NB4 (cell line): ENCODE data around the gene HLCS.

ENCODE experiments used
- POLR2A ChIP-seq: IDR thresholded peaks from 2 replicates; pipeline ENCODE4 v1.6.1; 2011; ENCODE audit warnings: mild to moderate bottlenecking; ENCODE audit not compliant: insufficient read length; ENCODE audit errors: extremely low read depth
- TF ChIP-seq, protein P1 (sequence below): IDR thresholded peaks from one replicate; pipeline ENCODE4 v1.5.1; 2012; ENCODE audit warnings: low read depth, low read length

DNA sequence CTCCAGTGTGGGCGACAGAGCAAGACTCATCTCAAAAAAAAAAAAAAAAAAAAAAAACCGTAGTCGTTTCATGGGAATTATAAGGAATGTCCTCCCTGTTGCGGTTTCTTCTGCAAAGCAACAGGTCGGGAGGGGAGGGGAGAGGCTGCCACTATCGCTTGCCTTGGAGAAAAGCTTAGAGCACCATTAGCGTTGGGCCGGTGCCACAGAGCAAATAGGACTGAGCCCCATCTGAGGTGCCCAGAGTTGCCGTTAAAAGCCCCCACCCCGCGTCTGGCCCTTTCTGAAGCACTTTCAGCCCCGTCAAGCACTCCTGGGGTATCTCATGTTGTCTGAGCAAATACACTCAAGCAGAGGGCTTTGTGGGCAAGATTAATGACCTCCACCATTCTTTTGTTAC is 42.3 kb upstream of the HLCS start:
- no peak for TF ChIP-seq POLR2A
- TF ChIP-seq, protein P1, sequence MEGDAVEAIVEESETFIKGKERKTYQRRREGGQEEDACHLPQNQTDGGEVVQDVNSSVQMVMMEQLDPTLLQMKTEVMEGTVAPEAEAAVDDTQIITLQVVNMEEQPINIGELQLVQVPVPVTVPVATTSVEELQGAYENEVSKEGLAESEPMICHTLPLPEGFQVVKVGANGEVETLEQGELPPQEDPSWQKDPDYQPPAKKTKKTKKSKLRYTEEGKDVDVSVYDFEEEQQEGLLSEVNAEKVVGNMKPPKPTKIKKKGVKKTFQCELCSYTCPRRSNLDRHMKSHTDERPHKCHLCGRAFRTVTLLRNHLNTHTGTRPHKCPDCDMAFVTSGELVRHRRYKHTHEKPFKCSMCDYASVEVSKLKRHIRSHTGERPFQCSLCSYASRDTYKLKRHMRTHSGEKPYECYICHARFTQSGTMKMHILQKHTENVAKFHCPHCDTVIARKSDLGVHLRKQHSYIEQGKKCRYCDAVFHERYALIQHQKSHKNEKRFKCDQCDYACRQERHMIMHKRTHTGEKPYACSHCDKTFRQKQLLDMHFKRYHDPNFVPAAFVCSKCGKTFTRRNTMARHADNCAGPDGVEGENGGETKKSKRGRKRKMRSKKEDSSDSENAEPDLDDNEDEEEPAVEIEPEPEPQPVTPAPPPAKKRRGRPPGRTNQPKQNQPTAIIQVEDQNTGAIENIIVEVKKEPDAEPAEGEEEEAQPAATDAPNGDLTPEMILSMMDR, result no peak
